HG03060 (cell line): ENCODE results near the gene GBX1.

ENCODE experiments used
- ATAC-seq: cut with Tn5 transposase; IDR thresholded peaks from one replicate; pipeline ENCODE4 v1.9.1; 2021; ENCODE audit warnings: low read depth, moderate number of reproducible peaks; ENCODE audit not compliant: unreplicated experiment

The GBX1 gene

GRCh38 chr7:151174246-151175046, 7.0 kb upstream of the GBX1 start:
- no peak for ATAC-seq

- no peak for ATAC-seq
Measured at GRCh38 chr7:151173386-151174245, 6.1 kb upstream of the GBX1 start.

- ATAC-seq = no peak
Measured at GRCh38 chr7:151172273-151173141, 5.0 kb upstream of the GBX1 start.

- no peak for ATAC-seq
Measured at GRCh38 chr7:151168787-151169162, 1.3 kb upstream of the GBX1 start.

DNA sequence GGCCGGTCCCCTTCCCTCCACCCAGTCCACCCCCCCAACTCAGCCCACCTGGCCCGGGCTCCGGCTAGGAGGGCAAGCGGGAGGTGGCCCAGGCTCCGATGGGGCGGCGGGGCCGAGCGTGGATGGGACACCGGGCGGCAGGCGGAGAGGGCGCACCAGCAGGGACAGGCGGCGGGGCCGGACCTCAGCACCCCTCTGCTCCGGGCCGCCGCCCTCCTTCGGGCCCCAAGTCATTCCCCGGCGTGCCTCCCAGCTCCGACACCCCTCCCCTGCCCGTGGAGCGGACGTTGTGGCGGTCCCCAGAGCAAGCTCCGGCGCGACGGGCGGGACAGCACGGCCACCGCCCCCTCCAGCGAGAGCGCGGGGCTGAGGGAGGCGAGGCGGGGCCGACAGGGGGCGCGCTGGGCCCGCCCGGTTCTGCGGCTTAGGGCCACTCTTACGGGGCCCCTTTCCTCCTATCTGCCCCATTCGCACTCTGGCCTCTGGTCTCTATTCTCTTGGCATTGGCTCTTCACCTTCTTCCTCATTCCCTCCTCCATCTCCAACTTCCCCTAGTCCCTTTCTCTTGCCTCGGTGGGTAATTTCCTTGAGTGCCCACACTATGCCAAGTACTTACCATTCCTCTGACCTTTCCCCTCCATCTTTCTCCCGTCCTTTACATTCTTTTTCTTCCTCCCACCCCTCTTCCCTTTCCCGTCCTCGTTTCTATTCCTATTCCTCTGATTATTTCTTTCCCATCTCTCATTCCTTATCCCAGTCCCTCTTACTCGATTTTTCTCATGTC, 701 bp upstream of the GBX1 start:
- ATAC-seq = no peak

- ATAC-seq = no peak
Measured at GRCh38 chr7:151166629-151167196, 781 bp downstream of the GBX1 start.

DNA sequence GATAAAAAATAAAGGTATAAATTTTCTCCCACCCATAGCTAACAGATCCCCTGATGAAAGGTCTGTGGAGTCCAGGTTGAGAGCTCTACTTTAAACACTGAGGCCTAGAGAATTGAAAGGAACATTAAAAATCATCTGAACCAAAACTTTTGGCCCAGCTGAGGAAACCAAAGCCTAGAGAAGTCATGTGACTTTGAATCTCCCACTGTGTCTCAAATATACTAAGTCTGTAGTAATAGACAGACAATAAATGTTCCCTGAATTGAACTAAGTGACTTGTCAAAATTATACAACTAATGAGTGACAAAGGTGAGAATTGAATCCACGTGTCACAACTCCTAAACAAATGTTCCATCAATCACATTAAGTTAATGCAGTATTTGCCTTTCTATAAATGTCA, 5.7 kb downstream of the GBX1 start:
- no peak for ATAC-seq

DNA sequence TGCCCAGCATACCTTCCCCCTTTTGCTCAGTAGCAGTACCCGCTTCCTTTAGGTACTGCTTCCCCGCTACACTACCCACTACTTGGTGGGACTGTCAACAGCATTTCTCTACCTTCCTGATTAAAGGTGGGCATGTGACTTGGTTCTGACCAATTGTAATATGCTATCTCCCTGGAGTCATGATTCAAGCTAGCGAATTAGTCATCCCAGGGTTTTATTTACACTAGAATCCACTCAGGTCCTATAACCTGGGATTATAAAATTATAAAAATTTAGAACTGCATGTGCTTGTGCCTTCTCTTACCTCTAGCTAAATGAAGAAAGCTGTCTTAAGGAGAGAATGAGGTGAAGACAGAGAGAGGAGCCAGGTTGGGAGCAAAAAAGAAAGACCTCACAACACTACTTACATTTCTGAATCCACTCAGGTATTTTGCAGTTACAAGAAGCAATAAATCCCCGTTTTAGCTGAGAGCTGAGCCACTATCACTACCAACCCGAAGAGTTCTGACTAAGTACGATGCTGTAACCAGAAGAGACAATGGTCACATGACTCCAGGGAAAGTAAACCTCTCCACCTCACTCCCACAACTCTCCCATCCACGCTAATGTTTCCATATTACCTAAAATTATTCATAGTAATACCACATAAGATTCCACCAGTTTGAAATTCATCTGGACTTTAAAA, 9.7 kb downstream of the GBX1 start:
- ATAC-seq = no peak

- no peak for ATAC-seq
Measured at GRCh38 chr7:151152643-151153513, 14.6 kb downstream of the GBX1 start.

DNA sequence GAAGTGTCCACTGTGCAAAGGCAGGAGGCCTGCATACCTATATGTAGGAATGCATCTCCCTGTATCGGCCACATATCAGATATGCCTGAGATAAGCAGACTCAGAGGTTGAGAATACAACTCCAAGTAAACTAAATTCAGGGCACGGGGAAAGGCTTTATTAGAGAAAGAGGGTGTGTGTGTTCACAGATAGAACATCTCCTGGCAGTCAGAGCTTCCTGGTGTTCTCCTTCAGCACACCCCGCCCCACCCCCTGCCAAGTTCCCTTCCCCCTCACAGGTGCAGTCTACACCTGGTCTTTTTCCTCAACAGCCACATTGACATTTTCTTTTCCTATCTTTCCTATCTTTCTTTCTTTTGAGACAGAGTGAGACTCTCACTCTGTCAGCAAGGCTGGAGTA, 17.1 kb downstream of the GBX1 start:
- no peak for ATAC-seq

DNA sequence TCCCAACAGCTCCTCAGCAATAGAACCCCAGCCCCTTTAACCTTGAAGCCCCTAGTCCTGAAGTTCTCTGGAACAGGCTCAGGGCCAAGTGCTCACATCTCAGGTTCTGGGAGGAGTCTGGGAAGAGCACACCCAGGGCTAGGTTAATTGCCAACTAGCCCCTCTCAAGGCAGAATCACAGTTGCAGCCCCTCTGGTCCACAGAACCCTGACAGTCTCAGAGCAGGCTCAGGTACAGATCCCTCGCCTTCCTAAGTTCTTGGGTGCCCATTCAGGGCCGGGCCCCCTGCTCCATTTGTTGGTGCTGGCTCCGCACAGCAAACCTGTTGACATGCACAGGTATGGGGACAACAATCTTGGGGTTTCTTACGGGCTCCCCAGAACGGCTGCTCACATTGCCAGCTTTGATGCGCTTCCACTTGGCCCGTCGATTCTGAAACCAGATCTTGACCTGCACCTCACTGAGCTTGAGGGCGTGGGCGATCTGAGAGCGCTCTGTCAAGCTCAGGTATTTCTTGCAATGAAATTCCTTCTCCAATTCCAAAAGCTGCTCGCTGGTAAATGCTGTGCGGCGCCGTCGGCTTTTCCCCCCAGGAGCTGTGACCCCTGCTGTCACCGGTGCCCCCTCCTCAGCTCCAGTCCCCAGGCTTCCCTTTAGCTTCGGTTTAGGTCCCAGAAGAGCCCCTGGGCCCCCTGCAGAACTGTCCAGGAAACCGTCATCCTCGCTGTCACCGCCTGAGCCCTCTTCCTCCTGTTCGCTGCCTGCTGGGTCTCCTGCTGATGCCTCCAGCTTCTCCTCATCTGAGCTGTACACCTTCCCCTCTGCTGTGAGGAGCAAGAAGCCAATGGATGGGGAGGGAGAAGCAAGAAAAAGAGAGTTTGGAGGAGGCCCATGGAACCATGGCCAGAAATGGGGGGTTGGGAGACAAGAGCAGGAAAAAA, 18.9 kb downstream of the GBX1 start:
- no peak for ATAC-seq

GRCh38 chr7:151146761-151147160, 20.7 kb downstream of the GBX1 start:
- ATAC-seq = no peak

DNA sequence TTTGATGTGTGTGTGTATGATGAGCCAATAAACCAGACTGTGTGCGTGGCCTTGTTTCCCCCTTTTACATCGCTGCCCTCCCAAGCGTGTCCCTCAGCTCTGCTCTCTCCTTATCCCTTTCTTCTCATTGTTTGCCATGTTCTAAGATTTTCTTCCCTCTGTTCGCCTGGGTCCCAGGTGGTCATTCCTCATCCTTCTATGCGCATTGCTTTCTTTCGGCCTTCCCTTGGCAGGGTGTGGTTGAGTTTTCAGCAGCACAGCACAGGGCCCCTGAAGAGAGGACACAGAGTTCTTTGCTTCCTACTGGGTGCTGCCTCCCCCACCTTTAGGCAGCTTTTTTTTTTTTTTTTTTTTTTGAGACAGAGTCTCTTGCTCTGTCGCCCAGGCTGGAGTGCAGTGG, 23.1 kb downstream of the GBX1 start:
- ATAC-seq = no peak

GRCh38 chr7:151143261-151144015, 24.1 kb downstream of the GBX1 start:
- no peak for ATAC-seq

DNA sequence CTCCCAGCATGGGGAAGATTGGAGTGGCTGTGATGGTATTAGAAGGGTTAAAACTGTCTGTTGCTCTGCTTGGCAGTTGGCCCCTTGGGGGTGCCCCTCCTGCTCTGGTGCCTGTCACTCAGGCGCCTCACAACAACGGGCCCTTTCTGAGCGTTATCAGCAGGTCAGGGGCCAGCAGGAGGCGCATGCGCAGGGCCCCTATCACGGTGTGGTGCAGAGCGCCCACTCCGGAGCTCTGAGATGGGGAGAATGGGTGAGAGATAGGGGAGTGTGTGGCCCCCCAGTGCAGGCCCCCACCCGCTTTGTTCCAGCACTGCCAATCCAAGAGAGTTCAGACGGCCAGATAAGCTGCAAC, 24.8 kb downstream of the GBX1 start:
- ATAC-seq = no peak

- no peak for ATAC-seq
Measured at GRCh38 chr7:151141855-151142685, 25.4 kb downstream of the GBX1 start.
